GM21825 (cell line): ENCODE measurements around the gene LMNTD2.

Source experiments
- ATAC-seq: cut with Tn5 transposase; IDR thresholded peaks from one replicate; pipeline ENCODE4 v1.9.1; 2021; ENCODE audit warnings: mild to moderate bottlenecking, moderate library complexity; ENCODE audit not compliant: unreplicated experiment

Gene LMNTD2

DNA sequence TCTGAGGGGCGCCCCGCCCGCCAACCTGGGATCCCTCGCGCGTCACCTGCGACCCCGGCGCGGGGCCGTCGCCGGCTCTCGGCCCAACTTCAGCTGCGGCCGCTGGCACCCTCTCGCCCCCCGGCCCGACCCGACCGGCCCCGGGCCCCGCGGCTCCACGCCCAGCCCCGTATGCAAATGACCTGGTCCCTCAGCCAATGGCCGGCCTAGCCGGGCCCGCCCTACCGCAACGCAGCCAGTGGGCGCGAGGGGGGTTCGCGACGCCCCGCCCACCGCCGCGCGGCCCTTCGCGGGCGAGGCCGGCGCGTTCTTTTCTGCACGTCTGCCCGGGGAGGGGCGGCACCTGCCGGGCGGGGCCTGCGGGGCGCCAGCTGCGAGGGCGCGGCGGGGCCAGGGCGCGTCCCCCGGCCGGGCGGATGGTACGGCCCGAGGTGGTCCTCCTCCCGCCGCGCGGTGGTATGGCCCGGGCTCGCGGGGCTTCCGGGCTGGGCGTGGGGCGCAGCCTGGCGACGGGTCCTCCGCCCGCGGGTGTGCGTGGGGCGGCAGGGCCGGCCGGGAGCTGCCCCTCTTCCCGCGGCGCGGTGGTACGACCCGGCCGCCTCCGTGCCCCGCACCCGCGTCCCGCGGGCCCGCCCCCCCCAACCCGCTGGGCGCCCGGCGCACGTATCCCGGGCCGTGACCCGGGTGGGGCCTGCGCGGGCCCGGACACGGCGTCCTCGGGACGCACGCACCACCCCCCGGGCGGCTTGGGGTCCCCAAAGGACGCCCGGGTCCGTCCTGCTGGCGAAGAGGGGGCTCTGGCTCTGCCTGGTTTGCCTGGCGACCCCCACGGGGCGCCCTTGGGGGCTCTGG, 8.0 kb upstream of the LMNTD2 start:
- peak; percentile 79 for ATAC-seq

GRCh38 chr11:567629-568292, 7.2 kb upstream of the LMNTD2 start:
- ATAC-seq = no peak

- no peak for ATAC-seq
These were observed 6.6 kb upstream of the LMNTD2 start for GRCh38 chr11:567011-567628.

- ATAC-seq = no peak
These were observed 5.5 kb upstream of the LMNTD2 start for GRCh38 chr11:565921-566509.

GRCh38 chr11:563812-564578, 3.5 kb upstream of the LMNTD2 start:
- ATAC-seq = no peak

DNA sequence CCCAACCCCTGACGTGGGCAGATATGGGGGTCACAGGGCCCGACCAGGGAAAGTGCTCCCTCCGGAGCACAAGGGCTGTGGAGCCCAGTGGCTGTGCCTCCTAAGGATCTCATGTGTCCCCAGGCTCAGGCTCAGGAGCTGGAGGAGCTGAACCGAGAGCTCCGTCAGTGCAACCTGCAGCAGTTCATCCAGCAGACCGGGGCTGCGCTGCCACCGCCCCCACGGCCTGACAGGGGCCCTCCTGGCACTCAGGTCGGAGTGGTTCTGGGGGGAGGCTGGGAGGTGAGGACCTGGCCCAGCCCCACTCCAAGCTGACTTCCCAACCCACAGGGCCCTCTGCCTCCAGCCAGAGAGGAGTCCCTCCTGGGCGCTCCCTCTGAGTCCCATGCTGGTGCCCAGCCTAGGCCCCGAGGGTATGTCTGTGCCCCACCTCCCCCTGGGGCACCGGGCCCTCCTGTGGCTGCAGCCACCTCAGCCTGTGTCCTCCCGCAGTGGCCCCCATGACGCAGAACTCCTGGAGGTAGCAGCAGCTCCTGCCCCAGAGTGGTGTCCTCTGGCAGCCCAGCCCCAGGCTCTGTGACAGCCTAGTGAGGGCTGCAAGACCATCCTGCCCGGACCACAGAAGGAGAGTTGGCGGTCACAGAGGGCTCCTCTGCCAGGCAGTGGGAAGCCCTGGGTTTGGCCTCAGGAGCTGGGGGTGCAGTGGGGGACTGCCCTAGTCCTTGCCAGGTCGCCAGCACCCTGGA, 2.7 kb upstream of the LMNTD2 start:
- no peak for ATAC-seq

DNA sequence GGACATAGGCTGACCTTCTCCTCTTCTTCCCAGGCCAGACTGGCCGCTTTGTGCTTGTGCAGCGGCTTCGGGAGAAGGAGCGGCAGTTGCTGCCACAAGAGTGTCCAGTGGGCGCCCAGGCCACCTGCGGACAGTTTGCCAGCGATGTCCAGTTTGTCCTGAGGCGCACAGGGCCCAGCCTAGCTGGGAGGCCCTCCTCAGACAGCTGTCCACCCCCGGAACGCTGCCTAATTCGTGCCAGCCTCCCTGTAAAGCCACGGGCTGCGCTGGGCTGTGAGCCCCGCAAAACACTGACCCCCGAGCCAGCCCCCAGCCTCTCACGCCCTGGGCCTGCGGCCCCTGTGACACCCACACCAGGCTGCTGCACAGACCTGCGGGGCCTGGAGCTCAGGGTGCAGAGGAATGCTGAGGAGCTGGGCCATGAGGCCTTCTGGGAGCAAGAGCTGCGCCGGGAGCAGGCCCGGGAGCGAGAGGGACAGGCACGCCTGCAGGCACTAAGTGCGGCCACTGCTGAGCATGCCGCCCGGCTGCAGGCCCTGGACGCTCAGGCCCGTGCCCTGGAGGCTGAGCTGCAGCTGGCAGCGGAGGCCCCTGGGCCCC, 1.6 kb upstream of the LMNTD2 start:
- no peak for ATAC-seq

GRCh38 chr11:561148-562003, 838 bp upstream of the LMNTD2 start:
- peak; percentile 7 for ATAC-seq

GRCh38 chr11:559712-560304, 730 bp downstream of the LMNTD2 start:
- ATAC-seq = no peak

- ATAC-seq = no peak
These were observed 1.4 kb downstream of the LMNTD2 start for GRCh38 chr11:559020-559620.

GRCh38 chr11:558503-558902, 2.0 kb downstream of the LMNTD2 start:
- no peak for ATAC-seq

GRCh38 chr11:557328-558132, 3.0 kb downstream of the LMNTD2 start:
- ATAC-seq = no peak

DNA sequence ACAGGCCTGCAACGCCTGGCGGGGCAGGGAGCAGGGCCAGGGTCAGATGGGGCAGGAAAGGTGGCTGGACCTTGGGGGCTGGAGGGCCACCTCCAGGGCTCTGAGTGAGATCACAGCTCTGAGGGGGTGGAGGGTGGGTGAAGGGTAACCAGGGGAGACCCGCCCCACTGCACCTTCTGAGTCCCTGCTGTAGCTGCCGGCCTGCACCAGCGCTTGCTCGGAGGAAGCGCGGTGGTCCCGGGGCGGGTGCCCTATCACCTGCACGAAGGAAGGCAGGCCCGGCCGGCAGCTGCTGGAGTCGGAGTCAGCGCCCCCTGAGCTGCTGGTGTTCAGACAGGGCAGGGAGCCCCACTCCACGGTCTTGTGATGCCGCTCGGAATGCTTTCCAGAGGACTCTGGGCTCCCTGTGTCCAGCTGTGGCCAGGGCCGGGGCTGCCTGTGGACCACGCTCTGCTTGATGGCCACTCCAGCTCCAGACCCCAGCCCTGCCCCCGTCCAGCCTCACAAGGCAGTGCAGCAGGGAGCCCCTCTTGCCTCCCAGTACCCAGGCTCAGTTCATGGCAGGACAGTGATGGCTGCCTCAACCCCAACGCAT, 3.8 kb downstream of the LMNTD2 start:
- ATAC-seq = no peak

- no peak for ATAC-seq
These were observed 4.5 kb downstream of the LMNTD2 start for GRCh38 chr11:555780-556661.

DNA sequence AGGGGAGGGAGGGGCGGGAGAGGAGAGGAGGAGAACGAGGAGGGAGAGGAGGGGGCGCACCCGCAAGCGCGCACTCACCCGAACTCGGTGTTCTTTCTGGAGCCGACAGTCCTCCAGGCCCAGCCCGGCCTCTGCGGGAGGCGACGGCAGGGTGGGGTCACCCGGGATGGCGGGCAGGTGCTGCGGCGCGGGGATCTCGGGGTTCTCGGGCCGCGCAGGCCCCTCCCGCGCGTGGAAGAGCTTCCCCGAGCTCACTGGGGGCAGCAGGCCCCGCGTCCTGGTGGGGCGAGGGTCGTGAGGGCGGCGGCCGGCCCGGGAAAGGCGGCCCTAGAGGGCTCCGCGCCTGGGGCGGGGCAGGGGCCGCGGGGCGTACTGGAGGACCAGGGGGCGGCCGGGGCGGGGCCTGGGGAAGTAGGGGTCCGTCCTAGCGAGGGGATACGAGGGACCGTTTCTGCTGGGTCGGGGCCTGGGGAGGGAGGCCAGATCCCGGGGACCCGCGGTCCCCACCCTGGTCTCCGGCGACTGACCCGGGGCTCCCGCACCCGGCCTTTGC, 5.2 kb downstream of the LMNTD2 start:
- ATAC-seq = no peak
